Nephron (organoid): ENCODE measurements around the gene ITPKC.

ENCODE experiments used
- H3K27ac Mint-ChIP-seq, 3 experiments: 2 replicates each; pipeline ENCODE4 v1.8.0; 2020; ENCODE audit warnings: mixed read lengths in 3 of 3, mild to moderate bottlenecking in 2 of 3, moderate library complexity in 1 of 3
- H3K27me3 Mint-ChIP-seq: 2 replicates; pipeline ENCODE4 v1.8.0; 2021; ENCODE audit warnings: low read depth, mild to moderate bottlenecking, moderate library complexity, mixed read lengths
- H3K36me3 Mint-ChIP-seq: 2 replicates; pipeline ENCODE4 v1.8.0; 2020; ENCODE audit warnings: low read depth, mixed read lengths
- H3K4me1 Mint-ChIP-seq: 2 replicates; pipeline ENCODE4 v1.8.0; 2020; ENCODE audit warnings: mixed read lengths
- H3K4me3 Mint-ChIP-seq, 3 experiments: 2 replicates each; pipeline ENCODE4 v1.8.0; 2020; ENCODE audit warnings: mild to moderate bottlenecking in 3 of 3, mixed read lengths in 3 of 3, moderate library complexity in 2 of 3
- H3K9me3 Mint-ChIP-seq: 2 replicates; pipeline ENCODE4 v1.8.0; 2020; ENCODE audit warnings: mixed read lengths
- CTCF ChIP-seq, 3 experiments: fragments of 200-600 bp; sonication (generic); IDR thresholded peaks; one replicate each; pipeline ENCODE4 v1.5.0; 2021; ENCODE audit warnings: antibody characterized with exemption in 3 of 3; ENCODE audit not compliant: unreplicated experiment in 3 of 3

ITPKC gene

GRCh38 chr19:40688309-40688708 lies 28.6 kb upstream of the ITPKC start:
- Mint-ChIP-seq H3K4me1 (peaks cover 30% of the 10 kb centered on the region), H3K27me3 (no peaks in the 10 kb centered on the region), H3K27ac (no peak overlapping the region), H3K4me3 (no peak overlapping the region), H3K9me3 (no peaks in the 10 kb centered on the region), H3K36me3 (peaks cover 19% of the 10 kb centered on the region)
- TF ChIP-seq CTCF (IDR thresholded peaks at IDR 0.05; ENCODE audit: unreplicated experiment in 3 of 3) = no peak

DNA sequence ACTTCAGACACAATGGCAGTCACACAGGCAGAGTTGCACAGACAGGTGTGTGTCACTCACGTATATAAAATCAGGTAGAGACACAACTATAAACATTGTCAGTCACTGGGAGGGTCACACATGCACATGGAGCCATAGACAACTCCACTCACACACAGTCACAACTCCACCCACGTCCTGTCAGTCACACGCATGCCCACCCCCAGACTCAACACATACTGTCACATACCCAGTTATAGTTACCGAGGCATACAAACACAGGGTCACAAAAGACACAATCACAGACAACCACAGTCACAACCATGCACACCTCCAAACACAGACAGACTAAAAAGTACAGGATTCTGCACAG lies 27.9 kb upstream of the ITPKC start:
- Mint-ChIP-seq H3K4me3 (no peak overlapping the region), H3K27ac (no peak overlapping the region), H3K9me3 (no peaks in the 10 kb centered on the region), H3K4me1 (peaks cover 30% of the 10 kb centered on the region), H3K36me3 (peaks cover 19% of the 10 kb centered on the region), H3K27me3 (no peaks in the 10 kb centered on the region)
- TF ChIP-seq CTCF (IDR thresholded peaks at IDR 0.05; ENCODE audit: unreplicated experiment in 3 of 3) = no peak

DNA sequence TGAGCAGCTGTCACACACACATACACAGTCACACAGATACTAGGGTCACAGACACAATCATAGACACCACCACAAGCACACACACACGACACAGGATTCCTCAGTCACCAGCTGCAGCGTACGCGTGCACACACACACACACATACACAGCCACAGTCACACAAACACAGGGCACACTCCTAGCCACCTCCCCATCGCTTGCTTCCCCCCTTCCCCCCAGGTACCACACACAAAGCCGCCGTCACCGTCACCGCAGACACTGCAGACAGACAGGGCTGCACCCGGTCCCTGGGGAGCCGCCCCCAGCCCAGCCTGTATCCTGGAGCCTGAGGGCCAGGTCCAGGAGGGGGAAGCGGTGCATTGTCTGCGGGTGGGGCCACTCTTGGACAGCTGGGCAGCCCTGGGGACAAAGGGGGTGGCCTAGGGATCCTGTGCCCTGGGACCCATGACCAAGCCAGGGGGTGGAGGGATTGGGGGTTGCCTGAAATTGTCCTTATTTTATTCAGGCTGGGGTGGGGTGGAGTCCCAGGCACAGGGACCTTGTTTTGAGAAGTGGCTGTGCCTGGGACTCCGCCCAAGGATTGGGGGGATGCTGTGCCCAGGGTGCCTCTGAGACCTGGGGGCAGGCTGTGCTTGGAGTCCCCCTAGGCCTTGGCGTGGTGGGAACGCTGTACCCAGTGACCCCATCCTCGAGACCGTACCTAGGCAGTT lies 27.4 kb upstream of the ITPKC start:
- no peaks in the 10 kb centered on the region for H3K27me3 Mint-ChIP-seq
- H3K27ac Mint-ChIP-seq = no peak overlapping the region
- no peak for TF ChIP-seq CTCF (IDR thresholded peaks at IDR 0.05; ENCODE audit: unreplicated experiment in 3 of 3)
- peaks cover 33% of the 10 kb centered on the region for H3K4me1 Mint-ChIP-seq
- H3K36me3 Mint-ChIP-seq = peaks cover 24% of the 10 kb centered on the region
- H3K4me3 Mint-ChIP-seq = no peak overlapping the region
- no peaks in the 10 kb centered on the region for H3K9me3 Mint-ChIP-seq

DNA sequence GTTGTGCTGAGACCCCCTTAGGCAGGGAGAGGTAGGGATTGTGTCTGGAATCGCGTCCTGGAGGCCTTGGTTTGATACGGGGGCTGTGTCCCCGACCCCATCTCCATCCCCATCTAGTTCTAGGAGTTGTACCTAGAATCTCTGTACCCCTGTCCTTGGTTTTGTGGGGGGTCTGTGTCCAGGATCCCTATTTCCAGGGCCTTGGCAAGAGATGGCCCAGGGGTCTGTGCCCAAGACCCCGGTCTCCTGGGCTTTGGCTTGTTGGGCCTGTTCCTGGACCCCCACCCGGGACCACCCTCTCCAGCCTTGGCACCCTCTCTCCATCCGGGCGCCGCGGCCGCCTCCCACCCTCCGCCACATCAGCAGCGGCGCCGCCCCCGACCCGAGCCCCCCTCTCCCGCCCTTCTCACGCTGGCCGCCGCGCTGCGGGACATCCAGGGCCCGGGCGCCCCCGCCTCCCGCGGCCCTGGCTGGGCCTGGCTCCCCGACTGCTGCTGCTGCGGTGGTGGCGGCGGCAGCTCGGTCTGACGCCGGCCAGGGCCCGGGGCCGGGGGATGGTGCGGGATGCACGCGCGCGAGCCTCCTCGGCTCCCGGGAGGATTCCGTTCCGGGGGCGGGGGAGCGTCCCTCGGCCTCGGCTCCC lies 26.7 kb upstream of the ITPKC start, which contains the start of gene NUMBL:
TSS of gene NUMBL (minus strand) at position 602 of the 643 bp plus-strand sequence. CDS start at position 434, 168 bp downstream.
- H3K36me3 Mint-ChIP-seq = peaks cover 21% of the 10 kb centered on the region

GRCh38 chr19:40690693-40691420 lies 26.1 kb upstream of the ITPKC start:
- Mint-ChIP-seq H3K4me3 (peak overlapping the region; percentile 84 to 93 (median 85)), H3K9me3 (no peaks in the 10 kb centered on the region), H3K27me3 (no peaks in the 10 kb centered on the region), H3K36me3 (peaks cover 14% of the 10 kb centered on the region), H3K4me1 (peaks cover 26% of the 10 kb centered on the region), H3K27ac (peak overlapping the region; percentile 96 to 98 (median 97))
- no peak for TF ChIP-seq CTCF (IDR thresholded peaks at IDR 0.05; ENCODE audit: unreplicated experiment in 3 of 3)

More for the DNA sequence above, 26.7 kb upstream of the ITPKC start, which contains the start of gene NUMBL:
- Mint-ChIP-seq H3K4me3 (peak within 1 kb of the TSS; percentile 84 to 93 (median 85)), H3K27ac (peak within 1 kb of the TSS; percentile 96 to 98 (median 97)), H3K27me3 (no peaks in the 10 kb centered on the region), H3K4me1 (peaks cover 33% of the 10 kb centered on the region), H3K9me3 (no peaks in the 10 kb centered on the region)
- no peak for TF ChIP-seq CTCF (IDR thresholded peaks at IDR 0.05; ENCODE audit: unreplicated experiment in 3 of 3)
